Measurements from ENCODE around the gene KCNH2. TPM values are rescaled to one million over a fixed set of nuclear protein-coding genes. Genes with fewer than 3 reads are reported as not detected.

The KCNH2 gene
- polyA plus RNA-seq, 1 of the 3 experiments (the other 2 are of a cell fraction) = 2.2 TPM

GRCh38 chr7:150962553-150963399 lies 15.3 kb downstream of the KCNH2 start:
- Histone ChIP-seq H3K9me2 (no peaks in the 10 kb centered on the region), H2AFZ (ENCODE audit: low read depth) (no peak overlapping the region), H3K36me3 (replicated peaks in 1 of 2; ENCODE audit: control insufficient read depth in 1 of 2, insufficient read depth in 2 of 2, low read length in 1 of 2) (no peaks in the 10 kb centered on the region), H3F3A (replicated peaks; ENCODE audit: insufficient read depth) (no peaks in the 10 kb centered on the region), H3K4me3 (ENCODE audit: low read depth in 2 of 2, low read length in 1 of 2) (peak overlapping the region in 1 of 2 experiments; percentile 48; a peak in 1 of 4 replicates), H3K79me2 (ENCODE audit: insufficient read depth) (no peaks in the 10 kb centered on the region), H3K4me2 (no peak overlapping the region), H3K9me3 (no peaks in the 10 kb centered on the region), H3K27me3 (ENCODE audit: insufficient read depth) (peaks cover 16% of the 10 kb centered on the region), H3K9ac (no peak overlapping the region), H4K20me1 (ENCODE audit: insufficient read depth) (no peaks in the 10 kb centered on the region), H3K27ac (ENCODE audit: low read depth in 2 of 2, low read length in 1 of 2) (peak overlapping the region in 1 of 2 experiments; percentile 97; a peak in 2 of 4 replicates), H3K4me1 (ENCODE audit: control insufficient read depth in 1 of 2, insufficient read depth in 2 of 2, low read depth in 1 of 2, low read length in 1 of 2) (peaks cover 0 to 89% of the 10 kb centered on the region in 2 experiments; a peak in 2 of 4 replicates)
- POLR2A ChIA-PET = interaction anchor here (0.9 to 5.5 kb wide), 9 partner anchors 8 to 175 kb away, joined by 3 to 41 read pairs (median 5); no protein-coding TSS in a partner anchor
- DNase-seq = peak; percentile 94
- CTCF ChIA-PET = interaction anchor here (0.6 to 27.1 kb wide), 40 partner anchors 9 to 578 kb away, joined by 3 to 761 read pairs (median 8); partner anchors contain the start of genes ATG9B and NOS3
- WGBS (ENCODE audit: low lambda C conversion rate) = 54% methylated on average over 22 of the region's 23 CpGs
- TF ChIP-seq SMC3 (IDR thresholded peaks at IDR 0.05; ENCODE audit: low read depth, low read length) = peak; percentile 92
- no peak for TF ChIP-seq MEF2A (IDR thresholded peaks at IDR 0.05; ENCODE audit: borderline replicate concordance, low read depth)
- TF ChIP-seq RAD21 (IDR thresholded peaks at IDR 0.05; ENCODE audit: low read length) = peak; percentile 94
- TF ChIP-seq CTCF (IDR thresholded peaks at IDR 0.05) = peak; percentile 95
- 0 out of 2 replicates have a peak, but pooled peaks have one; percentile 35 for TF ChIP-seq MXI1 (IDR thresholded peaks at IDR 0.05; ENCODE audit: low read depth, low read length)
- TF ChIP-seq EP300 (IDR thresholded peaks at IDR 0.05; ENCODE audit: borderline replicate concordance in 1 of 2, low read depth in 1 of 2, low read length in 1 of 2) = peak in 1 of 2 experiments; percentile 39; a peak in 1 of 4 replicates
- no peak for TF ChIP-seq REST (IDR thresholded peaks at IDR 0.05; ENCODE audit: low read depth, low read length)
- no peak for TF ChIP-seq NRF1 (IDR thresholded peaks at IDR 0.05; ENCODE audit: low read depth, low read length)
- TF ChIP-seq IRF3 (IDR thresholded peaks at IDR 0.05; ENCODE audit: low read depth, low read length) = no peak
- TF ChIP-seq CHD2 (IDR thresholded peaks at IDR 0.05; ENCODE audit: low read length, partially characterized antibody) = no peak
- TF ChIP-seq FOSL2 (IDR thresholded peaks at IDR 0.05; ENCODE audit: borderline replicate concordance, low read depth) = no peak
